Keratinocyte (primary cell): ENCODE measurements around the gene HLA-E.
A peak's percentile ranks its signal among the peaks of the same experiment; 100 is the strongest.

Experiments
- EZH2 ChIP-seq: IDR thresholded peaks from one replicate; pipeline ENCODE4 v1.6.1; 2012; ENCODE audit warnings: inconsistent platforms, mild to moderate bottlenecking, low read length, moderate library complexity
- TF ChIP-seq, protein P1 (sequence below), 3 experiments: IDR thresholded peaks in 1 of 3; conservative IDR thresholded peaks in 1 of 3; optimal IDR thresholded peaks in 1 of 3; 2 replicates in 2 of 3; 3 replicates in 1 of 3; pipeline versions ENCODE3 to v1.5.1; 2011; ENCODE audit warnings: low read length in 3 of 3, mild to moderate bottlenecking in 3 of 3, moderate library complexity in 2 of 3, control low read depth in 1 of 3, inconsistent platforms in 1 of 3; ENCODE audit not compliant: insufficient read depth in 2 of 3; ENCODE audit errors: extremely low read depth in 1 of 3

DNA sequence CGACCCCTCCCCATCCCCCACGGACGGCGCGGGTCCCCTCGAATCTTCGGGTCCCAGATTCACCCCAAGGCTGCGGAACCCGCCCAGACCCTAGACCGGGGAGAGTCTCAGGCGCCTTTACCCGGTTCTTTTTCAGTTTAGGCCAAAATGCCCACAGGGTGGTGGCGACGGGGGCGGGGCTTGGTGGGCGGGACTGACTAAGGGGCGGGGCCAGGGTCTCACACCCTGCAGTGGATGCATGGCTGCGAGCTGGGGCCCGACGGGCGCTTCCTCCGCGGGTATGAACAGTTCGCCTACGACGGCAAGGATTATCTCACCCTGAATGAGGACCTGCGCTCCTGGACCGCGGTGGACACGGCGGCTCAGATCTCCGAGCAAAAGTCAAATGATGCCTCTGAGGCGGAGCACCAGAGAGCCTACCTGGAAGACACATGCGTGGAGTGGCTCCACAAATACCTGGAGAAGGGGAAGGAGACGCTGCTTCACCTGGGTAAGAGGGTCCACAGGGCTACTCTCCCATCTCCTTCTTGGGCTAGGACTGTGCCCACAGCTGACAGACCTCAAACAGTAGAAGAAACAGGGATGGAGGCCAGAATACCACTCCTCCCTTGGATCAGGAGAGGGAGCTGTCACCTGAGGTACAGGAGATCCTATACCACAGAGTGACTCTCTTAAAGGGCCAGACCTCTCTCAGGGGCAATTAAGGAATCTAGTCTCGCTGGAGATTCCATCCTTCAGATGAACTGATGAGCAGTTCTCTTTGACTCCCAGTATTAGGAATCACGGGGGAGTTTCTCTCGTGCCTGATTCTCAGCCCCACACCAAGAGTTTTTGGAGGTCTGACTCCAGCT, 942 bp downstream of the HLA-E start:
- TF ChIP-seq, protein P1, sequence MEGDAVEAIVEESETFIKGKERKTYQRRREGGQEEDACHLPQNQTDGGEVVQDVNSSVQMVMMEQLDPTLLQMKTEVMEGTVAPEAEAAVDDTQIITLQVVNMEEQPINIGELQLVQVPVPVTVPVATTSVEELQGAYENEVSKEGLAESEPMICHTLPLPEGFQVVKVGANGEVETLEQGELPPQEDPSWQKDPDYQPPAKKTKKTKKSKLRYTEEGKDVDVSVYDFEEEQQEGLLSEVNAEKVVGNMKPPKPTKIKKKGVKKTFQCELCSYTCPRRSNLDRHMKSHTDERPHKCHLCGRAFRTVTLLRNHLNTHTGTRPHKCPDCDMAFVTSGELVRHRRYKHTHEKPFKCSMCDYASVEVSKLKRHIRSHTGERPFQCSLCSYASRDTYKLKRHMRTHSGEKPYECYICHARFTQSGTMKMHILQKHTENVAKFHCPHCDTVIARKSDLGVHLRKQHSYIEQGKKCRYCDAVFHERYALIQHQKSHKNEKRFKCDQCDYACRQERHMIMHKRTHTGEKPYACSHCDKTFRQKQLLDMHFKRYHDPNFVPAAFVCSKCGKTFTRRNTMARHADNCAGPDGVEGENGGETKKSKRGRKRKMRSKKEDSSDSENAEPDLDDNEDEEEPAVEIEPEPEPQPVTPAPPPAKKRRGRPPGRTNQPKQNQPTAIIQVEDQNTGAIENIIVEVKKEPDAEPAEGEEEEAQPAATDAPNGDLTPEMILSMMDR (optimal IDR thresholded peaks at IDR 0.05 in 1 of 3, IDR thresholded peaks at IDR 0.05 in 1 of 3, conservative IDR thresholded peaks at IDR 0.05 in 1 of 3; ENCODE audit: extremely low read depth in 1 of 3, insufficient read depth in 2 of 3, low read length in 3 of 3) = peak in 2 of 3 experiments; percentile 11 to 33
- no peak for TF ChIP-seq EZH2
